SH-SY5Y (cell line): Measurements from ENCODE around the gene BTG2.

Experiments used
- GATA2 ChIP-seq: IDR thresholded peaks from 2 replicates; pipeline ENCODE4 v1.6.1; 2011; ENCODE audit warnings: mild to moderate bottlenecking, low read depth, low read length
- GATA3 ChIP-seq: IDR thresholded peaks from 2 replicates; pipeline ENCODE4 v1.6.1; 2011; ENCODE audit warnings: low read depth, mild to moderate bottlenecking, low read length, moderate library complexity

- TF ChIP-seq GATA3, result no peak
- TF ChIP-seq GATA2, result no peak
Observed at GRCh38 chr1:203300441-203301330, 4.6 kb upstream of the BTG2 start.
